ENCODE measurements around the gene AKR1C8. TPM values are rescaled to one million over a fixed set of nuclear protein-coding genes. Genes with fewer than 3 reads are reported as not detected.

Gene AKR1C8
- total and polyA plus RNA-seq, 2 of the 13 experiments (the other 11 are each of a cell fraction or from before 2014, with no cell fraction given), result 0.12 TPM; not detected in 1

DNA sequence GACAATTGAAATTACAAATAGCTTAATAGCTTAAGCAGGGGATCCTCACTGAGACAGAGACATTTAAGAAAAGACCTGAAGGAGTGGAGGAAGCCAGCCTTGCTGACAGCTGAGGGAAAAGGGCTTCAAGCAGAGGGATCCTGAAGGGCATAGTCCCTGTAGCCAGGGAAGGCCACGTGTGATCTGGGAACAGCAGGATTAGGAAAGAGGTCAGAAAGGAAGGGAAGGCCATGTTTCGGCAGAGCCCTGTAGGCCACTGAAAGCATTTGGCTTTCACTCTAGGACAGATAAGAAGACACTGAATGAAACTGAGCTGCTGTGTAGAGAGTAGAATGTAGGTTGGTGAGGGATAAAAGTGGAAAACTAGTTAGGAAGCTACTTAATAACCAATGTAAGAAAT, 3.4 kb upstream of the AKR1C8 start:
- intact Hi-C loops (cut with micrococcal nuclease; ENCODE audit: unreplicated experiment) (no loop called here), in situ Hi-C loops (cut with HindIII; ENCODE audit: extremely low pct_ligation_motif_present, low pct_unique_long_range_greater_than_20kb) (no loop called here)
- no peaks in the 10 kb centered on the region for H4K20me1 ChIP-seq (ENCODE audit: insufficient read depth, low read length)
- WGBS (ENCODE audit: low lambda C conversion rate), result 78% methylated on average over 2 of the region's 2 CpGs
- ChIA-PET CTCF (ENCODE audit: low intra/inter-chr PET ratio, low total read pairs) (no interaction called here), POLR2A (no interaction called here)
- H3K27me3 ChIP-seq (ENCODE audit: control insufficient read depth in 1 of 2, insufficient read depth in 2 of 2, low read length in 2 of 2), result no peaks in the 10 kb centered on the region
- no peak overlapping the region for H3K9ac ChIP-seq (ENCODE audit: insufficient read depth, low read depth, low read length)
- no TSS peak for BruUV-seq (replicated peaks)
- ATAC-seq (no peak), FAIRE-seq (no peak), DNase-seq (ENCODE audit: low spot score) (no peak)
- H3K4me3 ChIP-seq (replicated peaks in 1 of 3; ENCODE audit: insufficient read depth in 1 of 3, low read depth in 2 of 3, low read length in 3 of 3), result no peak overlapping the region
- H3K27ac ChIP-seq (ENCODE audit: extremely low read length, insufficient read depth, low read length), result no peak overlapping the region
- no peaks in the 10 kb centered on the region for H3K36me3 ChIP-seq (replicated peaks in 1 of 2; ENCODE audit: control insufficient read depth in 1 of 2, insufficient read depth in 2 of 2, low read length in 2 of 2)
- H3K9me3 ChIP-seq (ENCODE audit: low read length), result no peaks in the 10 kb centered on the region
- H3K79me2 ChIP-seq (ENCODE audit: insufficient read depth, low read length), result no peaks in the 10 kb centered on the region
- H3K4me2 ChIP-seq (ENCODE audit: low read depth, low read length), result no peak overlapping the region
- TF ChIP-seq ZKSCAN1 (IDR thresholded peaks at IDR 0.05; ENCODE audit: low read length) (no peak), NFYB (CRISPR knock-in tag; IDR thresholded peaks at IDR 0.05) (no peak), RFXANK (CRISPR knock-in tag; IDR thresholded peaks at IDR 0.05) (no peak), CENPX (CRISPR knock-in tag; IDR thresholded peaks at IDR 0.05) (no peak), ZNF17 (CRISPR knock-in tag; IDR thresholded peaks at IDR 0.05) (no peak), ZNF138 (CRISPR knock-in tag; IDR thresholded peaks at IDR 0.05; ENCODE audit: low read depth) (no peak), ZNF367 (CRISPR knock-in tag; IDR thresholded peaks at IDR 0.05; ENCODE audit: borderline replicate concordance) (no peak), U2AF2 (IDR thresholded peaks at IDR 0.05; ENCODE audit: low read depth, low read length) (no peak), FOSL2 (CRISPR knock-in tag; IDR thresholded peaks at IDR 0.05) (no peak), ZMYM4 (CRISPR knock-in tag; IDR thresholded peaks at IDR 0.05) (0 out of 2 replicates have a peak, but pooled peaks have one; percentile 47), CCDC6 (CRISPR knock-in tag; IDR thresholded peaks at IDR 0.05) (no peak)
- TF ChIP-seq, protein P1, sequence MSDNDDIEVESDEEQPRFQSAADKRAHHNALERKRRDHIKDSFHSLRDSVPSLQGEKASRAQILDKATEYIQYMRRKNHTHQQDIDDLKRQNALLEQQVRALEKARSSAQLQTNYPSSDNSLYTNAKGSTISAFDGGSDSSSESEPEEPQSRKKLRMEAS (IDR thresholded peaks at IDR 0.05), result peak; percentile 37; the same call in 1 of the 2 replicates
- TF ChIP-seq, protein P2, sequence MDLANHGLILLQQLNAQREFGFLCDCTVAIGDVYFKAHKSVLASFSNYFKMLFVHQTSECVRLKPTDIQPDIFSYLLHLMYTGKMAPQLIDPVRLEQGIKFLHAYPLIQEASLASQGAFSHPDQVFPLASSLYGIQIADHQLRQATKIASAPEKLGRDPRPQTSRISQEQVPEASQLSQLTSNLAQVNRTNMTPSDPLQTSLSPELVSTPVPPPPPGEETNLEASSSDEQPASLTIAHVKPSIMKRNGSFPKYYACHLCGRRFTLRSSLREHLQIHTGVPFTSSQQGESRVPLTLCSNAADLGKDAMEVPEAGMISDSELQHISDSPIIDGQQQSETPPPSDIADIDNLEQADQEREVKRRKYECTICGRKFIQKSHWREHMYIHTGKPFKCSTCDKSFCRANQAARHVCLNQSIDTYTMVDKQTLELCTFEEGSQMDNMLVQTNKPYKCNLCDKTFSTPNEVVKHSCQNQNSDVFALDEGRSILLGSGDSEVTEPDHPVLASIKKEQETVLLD (CRISPR knock-in tag; IDR thresholded peaks at IDR 0.05; ENCODE audit: low read depth), result no peak
- H2AFZ ChIP-seq (ENCODE audit: low read length), result peak overlapping the region; percentile 64
- H3K4me1 ChIP-seq (ENCODE audit: insufficient read depth, low read length), result peaks cover 28% of the 10 kb centered on the region

Measured in HepG2 (cell line).